Cortex of kidney (tissue), 1 donor: ENCODE results near the gene MCM6.

ENCODE experiments used
- DNase-seq: peaks from one replicate; lab custom pipeline; 2025; lab: John Stamatoyannopoulos, UW

MCM6 gene

DNA sequence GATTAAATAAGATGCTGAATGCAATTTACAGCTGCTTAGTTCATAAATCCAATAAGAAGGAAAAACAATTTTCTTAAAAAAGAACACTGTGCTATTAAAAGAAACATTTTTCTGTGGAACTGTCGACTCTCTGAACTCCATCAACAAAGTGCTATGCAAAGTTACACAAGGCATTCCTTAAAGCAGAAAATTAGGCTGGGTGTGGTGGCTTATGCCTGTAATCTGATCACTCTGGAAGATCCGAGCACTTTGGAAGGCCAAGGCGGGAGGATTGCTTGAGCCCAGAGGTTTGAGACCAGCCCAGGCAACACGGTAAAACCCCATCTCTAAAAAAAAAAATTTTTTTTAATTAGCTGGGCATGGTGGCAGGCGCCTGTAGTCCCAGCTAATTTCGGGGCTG lies 13.0 kb downstream of the MCM6 start:
- DNase-seq: no peak

DNA sequence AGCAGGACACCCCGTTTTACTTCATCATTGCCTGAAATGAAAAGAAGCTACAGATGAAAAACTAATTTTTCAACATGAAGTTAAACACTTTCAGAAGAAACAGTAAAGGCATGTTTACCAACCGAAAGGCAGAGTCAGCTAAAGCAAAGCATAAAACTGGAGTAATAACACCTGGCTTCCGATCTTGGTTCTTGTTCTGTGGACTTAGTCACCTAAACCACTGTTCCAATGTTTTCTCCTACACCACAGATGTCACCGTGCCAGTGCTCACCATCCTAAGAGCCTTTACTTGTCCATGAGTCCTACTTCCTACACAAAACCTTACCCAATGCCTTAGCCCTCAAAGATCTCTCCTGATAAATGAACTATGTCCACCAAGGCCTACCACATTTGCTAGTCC lies 13.5 kb downstream of the MCM6 start:
- DNase-seq: no peak

GRCh38 chr2:135853401-135853800 lies 22.8 kb downstream of the MCM6 start:
- no peak for DNase-seq

DNA sequence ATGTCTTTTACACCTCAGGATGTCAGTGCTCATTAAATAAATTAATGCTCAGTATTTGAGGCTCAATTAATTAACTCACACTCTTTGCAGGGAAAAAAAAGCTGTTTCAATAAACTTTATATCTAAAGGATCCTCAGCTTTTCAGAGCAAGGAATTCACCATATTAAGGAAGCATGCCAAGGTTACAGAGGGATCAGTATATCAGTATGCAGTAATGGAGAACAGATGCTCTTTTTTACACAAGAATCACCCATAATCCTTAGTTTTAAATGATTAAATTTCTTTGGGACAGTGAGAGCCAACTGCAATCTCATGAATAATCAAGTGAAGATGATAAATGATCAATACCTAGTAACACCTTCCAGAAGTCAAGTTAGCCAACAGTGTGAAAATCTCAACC lies 24.4 kb downstream of the MCM6 start:
- no peak for DNase-seq

DNA sequence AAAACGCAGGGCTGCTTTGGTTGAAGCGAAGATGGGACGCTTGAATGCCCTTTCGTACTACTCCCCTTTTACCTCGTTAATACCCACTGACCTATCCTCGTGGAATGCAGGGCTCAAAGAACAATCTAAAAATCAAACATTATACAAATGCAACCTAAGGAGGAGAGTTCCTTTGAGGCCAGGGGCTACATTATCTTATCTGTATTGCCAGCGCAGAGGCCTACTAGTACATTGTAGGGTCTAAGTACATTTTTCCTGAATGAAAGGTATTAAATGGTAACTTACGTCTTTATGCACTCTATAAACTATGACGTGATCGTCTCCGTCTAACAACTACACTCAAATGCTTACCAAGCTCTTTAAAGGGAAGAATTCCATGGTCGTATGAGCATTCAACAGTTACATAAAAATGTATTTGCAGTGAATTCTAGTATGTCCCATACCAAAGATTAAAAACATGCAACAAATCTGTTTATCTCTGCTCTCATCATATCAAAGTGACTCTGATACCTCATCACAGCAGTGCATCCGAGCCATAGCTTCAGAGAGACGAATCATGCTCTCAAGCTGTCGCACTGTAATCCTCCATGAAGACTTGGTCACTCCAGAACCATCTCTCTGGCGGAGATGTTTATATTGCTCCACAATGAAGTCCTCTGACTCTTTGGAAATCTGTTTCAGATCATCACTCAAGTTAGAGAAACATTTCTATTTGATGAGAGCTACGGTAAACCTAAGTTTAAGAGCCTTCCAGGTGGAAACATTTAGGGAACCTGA lies 25.2 kb downstream of the MCM6 start:
- no peak for DNase-seq

GRCh38 chr2:135849087-135849486 lies 27.2 kb downstream of the MCM6 start:
- DNase-seq: no peak

GRCh38 chr2:135845997-135846396 lies 30.2 kb downstream of the MCM6 start:
- no peak for DNase-seq

- DNase-seq: no peak
Observed at GRCh38 chr2:135845257-135845656, 31.0 kb downstream of the MCM6 start.

DNA sequence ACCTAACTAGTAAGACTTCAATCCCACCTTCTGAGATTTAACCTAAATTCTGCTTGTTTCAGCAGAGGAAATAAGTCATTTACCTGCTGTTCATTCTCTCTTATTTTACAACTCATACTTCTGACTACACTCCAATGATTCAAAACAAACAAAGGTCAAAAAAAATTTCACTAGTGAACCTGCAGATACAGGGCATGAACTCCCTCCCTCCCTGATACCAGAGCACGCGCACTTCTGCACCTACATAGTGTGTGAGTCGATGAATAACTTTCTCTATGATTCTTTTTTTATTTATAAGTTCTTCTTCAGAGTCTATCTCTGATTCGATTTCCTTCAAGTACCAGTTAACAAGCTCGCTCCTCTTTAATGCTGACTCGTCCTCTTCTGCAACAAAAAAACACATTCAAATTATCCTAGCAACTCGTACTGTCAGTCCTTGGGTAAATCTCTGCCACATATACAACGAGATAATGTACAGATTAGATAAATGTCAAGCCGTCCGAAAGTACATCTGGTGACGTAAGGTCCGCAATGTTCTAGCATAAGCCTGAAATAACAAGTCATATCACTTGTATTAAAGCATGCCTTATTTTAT lies 31.8 kb downstream of the MCM6 start:
- DNase-seq: no peak

DNA sequence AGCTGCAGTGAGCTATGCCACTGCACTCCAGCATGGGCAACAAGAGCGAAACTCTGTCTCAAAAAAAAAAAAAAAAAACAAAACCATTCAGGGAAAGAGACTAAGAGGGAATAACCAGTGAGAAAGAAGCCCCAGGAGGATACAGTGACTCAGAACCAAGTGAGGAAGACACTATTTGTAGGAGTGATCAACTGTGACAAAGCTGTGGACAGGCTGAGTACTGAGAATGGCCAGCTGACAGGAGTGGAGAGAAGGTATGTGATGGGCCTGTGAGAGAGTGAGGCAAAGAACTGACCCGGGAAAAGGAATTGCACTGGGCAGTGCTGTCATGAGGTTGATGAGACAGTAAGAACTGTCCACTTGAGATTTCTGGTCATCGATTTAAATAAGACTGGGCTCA lies 32.6 kb downstream of the MCM6 start:
- no peak for DNase-seq

GRCh38 chr2:135840601-135841000 lies 35.6 kb downstream of the MCM6 start:
- DNase-seq: no peak

- no peak for DNase-seq
Observed at GRCh38 chr2:135839713-135840112, 36.5 kb downstream of the MCM6 start.

DNA sequence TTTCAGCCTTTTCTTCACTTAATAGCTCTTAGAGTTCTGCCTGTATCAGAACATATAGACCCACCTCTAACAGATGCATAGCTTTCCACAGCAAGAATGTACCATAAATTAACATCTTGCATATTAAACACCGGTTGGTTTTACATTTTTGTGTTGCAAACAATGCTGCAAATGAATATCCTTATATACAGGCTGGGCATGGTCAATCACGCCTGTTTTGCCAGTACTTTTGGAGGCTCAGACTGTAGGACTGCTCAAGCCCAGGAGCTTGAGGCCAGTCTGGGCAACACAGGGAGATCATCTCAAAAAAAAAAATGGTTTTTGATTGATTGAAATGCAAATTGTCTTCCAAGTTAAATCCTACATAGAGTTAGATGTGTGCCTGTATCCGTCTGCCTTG lies 37.7 kb downstream of the MCM6 start:
- DNase-seq: no peak

GRCh38 chr2:135836596-135837270 lies 39.5 kb downstream of the MCM6 start, which contains the start of gene LCT:
TSS of gene LCT (minus strand) at chr2:135837184. CDS start at chr2:135837169, 15 bp downstream.
- DNase-seq: no peak

GRCh38 chr2:135832891-135833290 lies 43.4 kb downstream of the MCM6 start:
- DNase-seq: no peak

DNA sequence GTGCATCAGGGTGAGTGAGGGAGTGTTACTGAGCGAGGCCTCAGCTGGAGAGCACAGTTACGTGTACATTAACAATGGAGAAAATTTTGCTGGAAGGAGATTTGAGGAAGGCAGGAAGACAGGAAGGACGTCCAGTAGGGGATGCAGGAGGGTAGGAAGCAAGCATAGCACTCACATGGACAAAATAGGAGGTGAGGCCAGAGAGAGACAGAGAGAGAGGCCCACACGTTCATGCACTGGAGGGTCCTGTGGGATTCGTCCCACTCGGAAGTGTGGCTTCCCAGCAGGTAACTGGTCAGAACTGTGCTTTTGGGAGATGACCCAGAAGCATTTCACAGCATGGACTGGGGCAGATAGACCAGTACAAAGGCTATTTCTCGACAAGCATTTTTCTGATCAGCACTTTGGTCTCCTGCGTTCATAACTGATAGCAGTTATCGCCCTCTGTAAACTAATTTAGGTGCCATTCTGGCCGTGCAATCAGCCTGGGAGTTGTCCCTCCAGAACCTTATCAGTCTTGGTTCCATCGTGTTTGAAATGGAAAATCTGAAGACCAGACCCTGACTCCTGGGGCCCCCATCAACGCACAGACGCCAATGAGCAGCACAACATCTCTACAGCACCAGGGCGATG lies 44.9 kb downstream of the MCM6 start:
- no peak for DNase-seq

- no peak for DNase-seq
Observed at GRCh38 chr2:135829378-135830135, 46.7 kb downstream of the MCM6 start.

GRCh38 chr2:135826544-135826943 lies 49.7 kb downstream of the MCM6 start:
- no peak for DNase-seq

GRCh38 chr2:135825550-135826176 lies 50.6 kb downstream of the MCM6 start:
- no peak for DNase-seq

GRCh38 chr2:135825131-135825530 lies 51.1 kb downstream of the MCM6 start:
- DNase-seq: no peak

DNA sequence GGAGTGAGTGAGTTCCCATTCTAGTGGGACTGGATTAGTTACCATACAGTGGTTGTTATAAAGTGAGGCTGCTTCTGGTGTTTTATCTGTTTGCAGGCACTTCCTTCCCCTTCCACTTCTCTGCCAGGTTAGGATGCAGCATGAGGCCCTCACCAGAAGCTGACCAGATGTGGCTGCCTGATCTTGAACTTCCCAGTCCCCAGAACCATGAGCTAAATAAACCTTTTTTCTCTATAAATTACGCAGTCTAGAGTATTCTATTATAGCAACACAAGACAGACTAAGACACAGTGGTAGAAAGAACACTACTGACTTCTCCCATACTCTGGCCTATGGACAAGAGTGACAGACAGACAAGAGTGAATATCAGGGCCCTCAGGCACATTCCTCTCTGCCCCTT lies 53.4 kb downstream of the MCM6 start:
- DNase-seq: no peak

DNA sequence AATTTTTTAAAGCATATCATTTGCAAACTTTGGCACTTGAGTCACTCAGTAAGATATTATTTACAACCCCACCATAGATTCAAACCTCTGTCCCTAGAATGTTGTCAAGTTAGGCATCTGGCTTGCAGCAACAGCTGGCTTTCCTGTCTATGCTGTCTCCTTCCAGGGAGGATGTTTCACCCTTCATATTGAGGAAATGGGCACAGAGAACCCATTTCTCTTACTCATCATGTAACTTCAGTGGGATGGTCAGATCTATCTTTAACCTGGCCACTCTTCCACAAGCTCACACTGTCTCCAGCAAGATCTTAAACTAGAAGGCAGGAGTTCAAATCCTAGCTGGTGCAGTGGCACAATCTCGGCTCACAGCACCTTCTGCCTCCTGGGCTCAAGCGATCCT lies 55.1 kb downstream of the MCM6 start:
- DNase-seq: no peak
